ENCODE results near the gene GNS. TPM values are rescaled to one million over a fixed set of nuclear protein-coding genes. Genes with fewer than 3 reads are reported as not detected.

GNS gene
- total and polyA plus RNA-seq, 9 donors = 63.9 to 278 (median 101) TPM

DNA sequence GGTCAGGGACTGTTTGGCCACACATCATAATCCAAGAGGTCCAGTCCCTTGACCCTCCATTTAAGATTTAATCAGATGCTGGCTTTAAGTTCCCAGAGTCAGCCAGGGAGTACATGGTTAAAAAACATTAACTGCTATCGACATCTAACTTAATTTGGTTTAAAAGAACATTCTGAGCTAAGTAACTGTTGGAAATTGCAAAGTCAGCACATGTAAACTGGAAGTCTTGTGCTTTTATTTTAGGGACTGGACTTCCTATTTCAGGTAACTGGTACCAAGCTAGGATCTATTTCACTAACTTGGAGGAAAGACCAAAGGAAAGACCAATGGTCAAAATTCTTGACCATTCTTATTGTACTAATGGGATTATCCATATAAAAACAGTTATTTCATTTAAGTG, 40.6 kb downstream of the GNS start:
- no peaks in the 10 kb centered on the region for H3K4me1 ChIP-seq (ENCODE audit: insufficient read depth)
- no peak overlapping the region for H3K4me3 ChIP-seq
- no peak overlapping the region for H3K27ac ChIP-seq
- no peaks in the 10 kb centered on the region for H3K9me3 ChIP-seq
- WGBS, 3 donors = 63 to 76% (median 70%) methylated on average over 1 of the region's 1 CpG
- H3K27me3 ChIP-seq = no peaks in the 10 kb centered on the region
- intact Hi-C loops (cut with DNase I) = no loop called here
- TF ChIP-seq EP300 (IDR thresholded peaks at IDR 0.05) = no peak
- no peak for DNase-seq
- no peaks in the 10 kb centered on the region for H3K36me3 ChIP-seq

GRCh38 chr12:64716839-64717455, 42.3 kb downstream of the GNS start:
- Histone ChIP-seq H3K4me3 (no peak overlapping the region), H3K9me3 (no peaks in the 10 kb centered on the region), H3K36me3 (no peaks in the 10 kb centered on the region), H3K27me3 (no peaks in the 10 kb centered on the region), H3K27ac (no peak overlapping the region), H3K4me1 (ENCODE audit: insufficient read depth) (no peaks in the 10 kb centered on the region)
- DNase-seq = no peak
- intact Hi-C loops (cut with DNase I) = no loop called here
- WGBS, 3 donors = 93 to 95% (median 94%) methylated on average over 6 of the region's 6 CpGs
- no peak for TF ChIP-seq POLR2A (IDR thresholded peaks at IDR 0.05)
- TF ChIP-seq CTCF (IDR thresholded peaks at IDR 0.05) = no peak
- no peak for TF ChIP-seq EP300 (IDR thresholded peaks at IDR 0.05)

GRCh38 chr12:64716371-64716770, 42.8 kb downstream of the GNS start:
- no peak for DNase-seq
- no peak overlapping the region for H3K4me3 ChIP-seq
- 92 to 95% (median 94%) methylated on average over 4 of the region's 4 CpGs for WGBS, 3 donors
- no peaks in the 10 kb centered on the region for H3K27me3 ChIP-seq
- no peak overlapping the region for H3K27ac ChIP-seq
- TF ChIP-seq CTCF (IDR thresholded peaks at IDR 0.05) (no peak), POLR2A (IDR thresholded peaks at IDR 0.05) (no peak), EP300 (IDR thresholded peaks at IDR 0.05) (no peak)
- H3K4me1 ChIP-seq (ENCODE audit: insufficient read depth) = no peaks in the 10 kb centered on the region
- no peaks in the 10 kb centered on the region for H3K9me3 ChIP-seq
- intact Hi-C loops (cut with DNase I) = no loop called here
- no peaks in the 10 kb centered on the region for H3K36me3 ChIP-seq

DNA sequence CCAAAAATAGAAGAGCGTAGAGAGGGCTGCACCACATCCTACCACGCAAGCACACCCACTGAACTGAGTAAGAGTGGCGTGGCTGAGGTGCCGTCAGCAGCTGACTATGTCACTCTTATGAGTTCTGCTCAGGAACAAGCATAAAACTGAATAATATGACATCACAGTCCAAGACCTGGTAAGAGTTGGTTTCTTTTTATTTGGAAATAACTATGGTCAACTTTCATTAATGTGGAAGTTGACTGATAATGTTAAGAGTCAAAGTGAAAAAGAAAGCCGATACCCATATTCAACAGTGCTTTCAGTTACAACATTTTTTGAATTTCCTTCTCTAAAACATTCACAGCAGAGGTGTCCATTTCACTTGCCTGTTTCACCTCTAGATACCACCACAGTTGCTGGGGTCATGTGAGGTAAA, 44.6 kb downstream of the GNS start:
- TF ChIP-seq POLR2A (IDR thresholded peaks at IDR 0.05) (no peak), CTCF (IDR thresholded peaks at IDR 0.05) (no peak), EP300 (IDR thresholded peaks at IDR 0.05) (no peak)
- Histone ChIP-seq H3K27ac (no peak overlapping the region), H3K4me3 (no peak overlapping the region), H3K36me3 (no peaks in the 10 kb centered on the region), H3K4me1 (ENCODE audit: insufficient read depth) (no peaks in the 10 kb centered on the region), H3K9me3 (no peaks in the 10 kb centered on the region), H3K27me3 (no peaks in the 10 kb centered on the region)
- DNase-seq = no peak
- WGBS, 3 donors = 93 to 98% (median 94%) methylated on average over 5 of the region's 5 CpGs
- intact Hi-C loops (cut with DNase I) = no loop called here

GRCh38 chr12:64713376-64713775, 45.8 kb downstream of the GNS start:
- no peaks in the 10 kb centered on the region for H3K4me1 ChIP-seq (ENCODE audit: insufficient read depth)
- no peak overlapping the region for H3K4me3 ChIP-seq
- H3K27ac ChIP-seq = no peak overlapping the region
- H3K9me3 ChIP-seq = no peaks in the 10 kb centered on the region
- no peak for DNase-seq
- H3K36me3 ChIP-seq = no peaks in the 10 kb centered on the region
- no peak for TF ChIP-seq CTCF (IDR thresholded peaks at IDR 0.05)
- no peak for TF ChIP-seq EP300 (IDR thresholded peaks at IDR 0.05)
- no peak for TF ChIP-seq POLR2A (IDR thresholded peaks at IDR 0.05)
- intact Hi-C loops (cut with DNase I) = no loop called here
- no peaks in the 10 kb centered on the region for H3K27me3 ChIP-seq

Measured in ovary (tissue), 9 donors.